Sigmoid colon (tissue), 3 donors: Measurements from ENCODE around the gene ADORA2A.

ENCODE experiments used
- CTCF ChIP-seq, 4 experiments: fragments of 450-650 bp in 3 of 4; fragments of 200-600 bp in 1 of 4; IDR thresholded peaks; one replicate each; pipeline ENCODE4 v1.5.1; 2016 to 2019; ENCODE audit warnings: antibody characterized with exemption in 4 of 4, mild to moderate bottlenecking in 3 of 4, moderate library complexity in 2 of 4
- POLR2A ChIP-seq, 2 donors: fragments of 450-650 bp; IDR thresholded peaks; one replicate each; pipeline ENCODE4 v1.6.1; 2016; ENCODE audit warnings: antibody characterized with exemption in 2 of 2, mild to moderate bottlenecking in 2 of 2, moderate library complexity in 2 of 2

GRCh38 chr22:24380220-24380904 lies 47.0 kb upstream of the ADORA2A start:
- TF ChIP-seq POLR2A (IDR thresholded peaks at IDR 0.05) (no peak), CTCF (IDR thresholded peaks at IDR 0.05) (no peak)
